ENCODE results near the gene ARSH. TPM values are rescaled to one million over a fixed set of nuclear protein-coding genes. Genes with fewer than 3 reads are reported as not detected.
"Not testable (repeated sequence)": the region's sequence is repeated elsewhere in the genome, so short reads cannot be mapped to it uniquely, and the experiment has no call there.

The ARSH gene
- polyA plus RNA-seq, 1 donor = not detected

- DNase-seq = no peak
Measured at GRCh38 chrX:3029129-3029528, 22.8 kb downstream of the ARSH start.

- DNase-seq = no peak
Measured at GRCh38 chrX:3037218-3037617, 30.9 kb downstream of the ARSH start.

DNA sequence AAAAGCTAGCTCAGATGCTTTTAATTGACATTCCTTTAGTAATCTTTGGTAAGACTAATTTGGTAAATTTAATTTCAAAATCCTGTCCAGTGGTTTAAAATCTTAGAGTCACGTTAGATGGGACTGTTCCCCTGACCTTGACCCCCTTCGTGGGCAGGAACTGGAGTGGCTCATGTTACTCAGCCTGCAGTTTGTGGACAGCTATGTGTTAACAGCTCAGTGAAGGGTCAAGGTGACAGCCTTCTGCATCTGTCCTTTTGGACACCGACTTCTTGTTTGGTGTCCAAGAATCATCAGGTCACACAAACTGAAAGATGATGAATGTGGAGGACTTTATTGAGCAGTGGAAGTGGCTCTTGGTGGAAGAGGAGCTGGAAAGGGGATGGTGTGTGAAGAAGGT is 37.9 kb downstream of the ARSH start:
- DNase-seq = no peak

GRCh38 chrX:3044671-3045070 is 38.3 kb downstream of the ARSH start:
- DNase-seq = no peak

DNA sequence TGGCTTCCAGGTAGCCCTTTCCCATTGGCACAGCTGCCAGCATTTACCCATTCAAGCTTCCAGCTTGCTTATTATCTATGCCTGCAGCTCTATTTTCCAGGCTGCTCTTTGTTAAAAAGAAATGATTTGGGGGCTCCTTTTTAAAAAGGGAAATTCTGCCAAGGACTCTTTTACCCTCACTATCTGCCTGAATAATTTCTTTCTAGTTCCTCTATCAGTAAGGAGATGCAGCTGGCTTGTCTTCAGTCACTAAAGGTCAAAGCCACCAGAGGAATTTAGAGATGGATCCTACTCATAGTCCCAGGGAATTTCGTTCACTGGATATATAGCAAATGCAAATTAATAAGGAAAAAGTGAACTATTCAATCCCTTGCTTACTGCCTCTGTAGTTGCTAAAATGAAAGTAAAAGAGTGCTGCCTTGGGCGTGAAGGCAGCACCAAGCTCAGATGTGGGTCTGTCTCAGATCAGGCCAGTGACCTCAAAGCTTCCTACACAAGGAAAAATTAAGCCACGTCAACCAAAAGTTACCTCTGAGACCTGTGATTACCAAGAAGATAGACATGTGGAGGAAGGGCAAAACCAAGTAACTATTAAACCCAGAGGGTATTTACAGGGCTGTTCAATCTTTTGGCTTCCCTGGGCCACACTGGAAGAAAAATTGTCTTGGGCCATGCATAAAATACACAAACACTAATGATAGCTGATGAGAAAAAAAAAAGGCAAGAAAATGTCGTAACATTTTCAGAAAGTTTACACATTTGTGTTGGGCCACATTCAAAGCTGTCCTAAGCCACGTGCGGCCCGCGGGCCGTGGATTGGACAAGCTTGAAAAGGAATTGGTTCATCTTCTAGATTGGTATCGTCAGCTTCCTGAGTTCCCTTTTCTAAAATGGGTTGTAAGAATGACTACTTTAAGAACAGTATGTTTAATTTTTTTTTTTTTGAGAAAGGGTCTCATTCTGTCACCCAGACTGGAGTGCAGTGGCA is 40.2 kb downstream of the ARSH start:
- DNase-seq = no peak

- DNase-seq = not testable (repeated sequence)
Measured at GRCh38 chrX:3050523-3051175, 44.3 kb downstream of the ARSH start.

DNA sequence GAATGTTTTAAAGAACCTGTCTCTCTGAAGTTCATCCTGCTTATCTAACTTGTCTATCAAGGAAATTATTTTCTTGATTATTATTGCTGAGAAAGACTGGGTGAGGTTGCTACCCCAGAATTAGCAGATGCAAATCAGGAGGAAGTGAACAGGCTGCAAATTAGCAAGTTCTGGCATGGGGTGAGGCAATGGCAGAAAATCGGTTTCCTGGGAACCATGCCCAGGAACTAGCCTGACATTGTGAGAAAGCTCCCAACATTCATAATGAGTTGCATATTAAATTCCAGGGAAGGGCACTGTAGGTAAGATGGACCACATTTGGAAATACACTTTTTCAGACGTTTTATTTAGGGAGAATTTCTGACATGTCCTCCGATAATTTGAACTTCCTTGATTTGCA is 46.5 kb downstream of the ARSH start:
- DNase-seq = no peak

GRCh38 chrX:3066555-3066954 is 60.2 kb downstream of the ARSH start:
- no peak for DNase-seq

DNA sequence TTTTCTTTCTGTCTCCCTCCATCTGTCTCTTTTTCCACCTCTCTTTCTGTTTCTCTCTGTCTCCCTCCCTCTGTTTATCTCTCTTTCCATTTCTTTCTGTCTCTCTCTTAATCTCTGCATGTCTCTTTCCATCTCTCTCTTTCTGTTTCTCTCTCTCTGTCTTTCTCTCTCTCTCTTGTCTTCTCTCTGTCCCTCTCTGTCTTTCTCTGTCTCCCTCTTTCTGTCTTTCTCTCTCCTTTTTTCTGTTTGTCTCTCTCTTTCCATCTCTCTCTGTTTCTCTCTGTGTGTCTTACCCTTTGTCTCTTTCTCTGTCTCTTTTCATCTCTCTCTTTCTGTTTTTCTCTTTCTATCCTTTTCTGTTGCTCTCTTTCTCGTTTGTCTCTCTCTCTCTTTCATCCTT is 69.6 kb downstream of the ARSH start:
- DNase-seq = no peak

- DNase-seq = no peak
Measured at GRCh38 chrX:3076416-3076991, 70.2 kb downstream of the ARSH start.

Other genes starting within 250 kb of the ARSH start
- 17.7 TPM for gene GYG2, start 177.6 kb upstream of the ARSH start, polyA plus RNA-seq (ENCODE audit: insufficient read length)
- gene ARSD, start 77.2 kb upstream of the ARSH start, polyA plus RNA-seq (ENCODE audit: insufficient read length) = 58.8 TPM
- gene ARSF, start 34.9 kb downstream of the ARSH start, polyA plus RNA-seq (ENCODE audit: insufficient read length) = 0.22 TPM